TTC549 (cell line): ENCODE data around the gene GALNT17.

Source experiments
- FAIRE-seq: peaks from 2 replicates; lab custom pipeline; 2012; peaks lifted over from hg19 to GRCh38; lab: Jason Lieb, UNC

The GALNT17 gene

DNA sequence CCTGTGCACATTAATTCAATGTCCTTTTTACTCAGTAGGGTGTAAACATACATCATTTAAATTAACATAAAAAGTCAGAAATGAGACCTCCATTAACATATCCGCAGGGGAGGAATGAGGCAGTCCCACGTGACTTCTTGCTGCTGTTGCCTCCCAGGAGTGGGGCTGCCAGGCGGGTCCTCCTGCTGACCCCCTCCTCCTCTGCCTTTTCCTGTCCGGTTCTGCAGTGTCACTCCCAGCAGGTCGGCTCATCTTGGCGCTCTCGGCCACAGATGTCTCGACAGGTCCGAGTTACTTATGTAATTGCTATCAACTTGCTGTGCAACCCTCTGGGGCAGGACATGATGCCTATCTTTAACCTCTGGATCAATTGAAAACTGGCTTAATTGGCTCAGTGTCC lies 329.6 kb downstream of the GALNT17 start:
- FAIRE-seq = no peak

DNA sequence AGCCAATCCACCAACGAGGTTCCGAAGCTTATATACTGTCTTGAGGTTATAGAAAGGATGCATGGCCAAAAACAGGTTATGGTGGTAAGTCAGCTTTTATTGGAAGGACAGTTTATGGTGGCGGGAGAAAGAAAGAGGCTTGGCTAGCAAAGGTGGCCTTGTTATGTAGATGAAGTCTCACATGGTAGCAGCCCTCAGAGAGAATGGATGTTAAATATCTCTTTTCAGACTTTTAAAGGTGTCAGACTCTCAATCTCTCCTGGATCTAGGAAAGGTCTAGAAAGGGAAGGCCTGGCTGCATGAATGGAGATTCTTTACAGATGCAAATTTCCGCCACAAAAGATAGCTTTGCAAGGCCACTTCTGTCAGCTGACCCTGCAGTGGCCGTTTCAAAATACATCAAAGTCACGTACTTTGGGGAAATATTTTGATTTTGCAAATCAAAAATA lies 333.8 kb downstream of the GALNT17 start:
- FAIRE-seq = no peak

DNA sequence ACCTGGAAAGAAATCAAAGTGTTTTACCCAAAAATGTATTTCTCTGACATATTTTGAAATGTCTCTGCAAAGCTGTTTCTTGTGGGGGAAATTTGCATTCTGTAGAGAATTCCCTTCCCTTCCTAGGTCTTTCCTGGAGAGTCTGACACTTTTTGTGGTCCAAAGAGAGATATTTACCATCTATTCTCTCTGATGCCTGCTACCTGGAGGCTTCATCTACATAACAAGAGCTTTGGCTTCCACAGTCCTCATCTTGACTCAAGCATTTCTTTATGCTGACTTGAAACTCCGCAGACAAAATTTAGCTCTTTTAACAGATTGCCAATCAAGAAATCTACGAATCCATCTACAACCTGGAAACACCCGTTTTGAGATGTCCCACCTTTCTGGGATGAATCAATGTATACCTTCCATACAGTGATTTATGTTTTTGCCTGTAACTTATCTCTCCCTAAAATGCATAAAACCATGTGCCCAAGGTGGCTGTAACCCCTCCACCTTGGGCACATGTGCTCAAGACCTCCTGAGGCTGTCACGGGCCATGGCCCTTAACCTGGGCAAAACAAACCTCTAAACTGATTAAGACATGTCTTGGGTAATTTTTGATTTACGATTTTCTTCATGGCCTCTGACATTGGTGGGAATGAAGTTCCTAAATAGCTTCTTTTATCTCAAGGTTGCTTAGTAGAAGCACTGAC lies 334.7 kb downstream of the GALNT17 start:
- FAIRE-seq = no peak

DNA sequence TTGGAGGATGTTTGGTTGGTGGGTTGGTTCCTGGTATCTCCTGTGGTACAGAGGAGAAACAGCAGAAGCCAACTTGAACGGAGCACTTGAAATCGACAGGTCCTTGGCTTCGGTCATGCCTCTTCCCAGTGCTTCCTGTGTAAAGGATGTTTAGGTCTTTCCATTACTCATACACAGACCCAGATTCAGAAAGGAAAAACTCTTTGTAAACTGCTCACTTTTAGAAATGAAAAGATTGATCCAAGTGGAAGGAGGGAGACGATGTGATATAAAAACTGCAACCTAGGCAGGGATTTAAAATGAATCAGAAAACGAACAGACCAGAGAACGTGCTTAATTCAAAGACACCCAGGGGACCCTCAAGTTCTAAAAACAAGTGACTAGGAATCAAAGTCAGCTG lies 338.4 kb downstream of the GALNT17 start:
- FAIRE-seq = no peak

DNA sequence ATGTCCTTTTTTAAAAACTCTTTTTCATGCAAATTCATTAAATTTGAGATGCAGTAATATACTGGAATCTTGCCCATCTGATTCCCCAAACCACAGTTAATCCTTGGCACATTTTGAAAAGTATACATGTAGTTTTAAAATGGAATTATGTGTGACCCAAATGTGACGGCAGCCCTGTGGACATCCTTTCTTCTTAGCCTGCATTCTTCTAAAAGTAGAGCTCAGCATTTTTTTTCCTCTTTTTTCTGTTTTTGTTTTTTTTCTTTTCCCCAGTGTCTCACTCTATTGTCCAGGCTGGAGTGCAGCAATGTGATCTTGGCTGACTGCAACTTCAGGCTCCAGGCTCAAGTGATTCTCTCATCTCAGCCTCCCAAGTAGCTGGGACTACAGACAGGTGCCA lies 338.9 kb downstream of the GALNT17 start:
- no peak for FAIRE-seq

DNA sequence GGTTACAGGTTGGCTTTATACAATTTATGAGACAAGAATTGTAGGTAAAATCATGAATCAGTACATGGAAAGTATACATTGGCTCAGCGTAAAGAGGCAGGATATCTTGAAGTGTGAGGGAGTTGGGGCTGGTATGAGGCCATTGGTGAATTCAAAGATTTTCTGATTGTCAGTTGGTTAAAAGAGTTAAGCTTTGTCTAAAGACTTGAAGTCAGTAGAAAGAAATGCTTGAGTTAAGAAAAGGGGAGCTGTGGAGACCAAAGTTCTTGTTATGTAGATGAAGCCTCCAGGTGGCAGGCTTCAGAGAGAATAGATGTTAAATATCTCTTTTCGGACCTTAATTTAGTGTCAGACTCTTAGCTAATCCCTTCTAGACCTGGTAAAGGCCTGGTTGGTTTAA lies 341.0 kb downstream of the GALNT17 start:
- no peak for FAIRE-seq

DNA sequence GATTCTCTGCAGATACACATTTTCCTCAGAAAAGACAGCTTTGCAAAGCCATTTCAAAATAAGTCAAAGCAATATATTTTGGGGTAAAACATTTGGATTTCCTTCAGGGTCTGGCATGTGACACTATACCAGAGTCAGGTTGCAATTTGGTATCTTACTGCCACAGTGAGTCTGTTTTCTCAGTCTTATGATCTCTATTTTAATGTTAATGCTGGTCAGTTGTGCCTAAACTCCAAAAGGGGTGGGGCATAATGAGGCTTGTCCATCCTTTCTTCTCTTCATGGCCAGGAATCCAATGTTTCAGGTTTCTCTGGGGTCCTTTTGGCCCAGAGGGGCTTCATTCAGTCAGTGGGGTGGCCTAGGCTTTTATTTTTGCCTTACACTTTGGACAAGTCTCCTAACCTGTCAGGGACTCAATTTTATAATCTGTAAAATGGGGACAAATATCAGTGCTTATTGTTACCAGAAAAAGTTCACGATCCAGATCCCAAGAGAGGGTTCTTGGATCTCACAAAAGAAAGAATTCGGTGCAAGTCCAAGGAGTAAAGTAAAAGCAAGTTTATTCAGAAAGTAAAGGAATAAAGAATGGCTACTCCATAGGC lies 341.5 kb downstream of the GALNT17 start:
- FAIRE-seq = no peak

DNA sequence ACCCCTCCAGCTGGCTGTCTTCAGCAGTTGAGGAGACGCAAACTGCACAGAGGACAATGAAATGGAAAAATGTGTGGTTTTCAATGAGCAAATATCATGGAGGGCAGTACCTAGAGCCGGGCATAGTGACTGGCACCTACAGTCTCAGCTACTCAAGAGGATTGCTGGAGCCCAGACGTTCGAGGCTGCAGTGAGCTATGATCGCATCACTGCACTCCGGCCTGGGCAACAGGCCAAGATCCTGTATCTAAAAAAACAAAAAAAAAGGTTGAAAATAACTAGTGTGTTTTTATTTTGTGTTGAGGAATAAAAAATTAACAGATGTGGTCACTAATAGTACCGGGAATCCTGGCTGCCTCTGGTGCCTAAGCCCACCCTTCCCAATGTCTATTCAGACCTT lies 345.5 kb downstream of the GALNT17 start:
- FAIRE-seq = no peak

DNA sequence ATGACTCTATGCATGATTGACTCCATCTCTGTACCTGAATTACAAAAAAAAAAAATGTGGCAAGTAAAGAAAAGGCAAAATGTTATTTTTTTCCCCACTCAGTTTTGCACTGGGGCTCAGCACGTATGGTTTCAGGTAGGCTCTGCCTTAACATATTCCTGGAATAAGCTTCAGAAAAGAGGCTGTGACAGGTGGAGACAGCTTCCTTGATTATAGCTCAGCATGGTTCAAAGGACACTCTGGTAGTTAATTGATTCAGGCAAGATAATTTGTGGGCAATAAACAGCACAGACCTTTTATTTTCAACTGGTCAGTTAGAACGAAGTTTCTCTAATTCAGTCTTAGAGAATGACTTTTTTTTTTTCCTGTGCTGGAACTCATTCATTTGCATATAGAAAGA lies 347.3 kb downstream of the GALNT17 start:
- FAIRE-seq = no peak

DNA sequence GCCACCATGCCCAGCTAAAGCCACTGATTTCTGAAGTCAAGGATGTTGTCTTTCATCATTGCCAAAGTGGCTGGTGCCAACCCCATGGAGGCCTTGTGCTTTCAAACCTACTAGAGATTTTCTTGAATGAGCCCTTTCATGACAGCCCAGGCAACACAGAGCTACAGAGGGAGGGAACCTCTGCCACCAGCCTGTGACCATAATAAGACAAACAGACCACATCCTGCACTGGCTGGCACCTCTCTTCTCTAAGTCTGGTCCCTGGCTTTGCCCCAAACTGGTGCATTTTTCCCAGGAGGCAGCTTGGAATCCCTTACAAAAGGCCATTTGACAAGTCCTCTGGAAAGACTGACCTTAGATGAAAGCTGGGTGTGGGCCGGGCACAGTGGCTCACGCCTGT lies 348.8 kb downstream of the GALNT17 start:
- FAIRE-seq = no peak

DNA sequence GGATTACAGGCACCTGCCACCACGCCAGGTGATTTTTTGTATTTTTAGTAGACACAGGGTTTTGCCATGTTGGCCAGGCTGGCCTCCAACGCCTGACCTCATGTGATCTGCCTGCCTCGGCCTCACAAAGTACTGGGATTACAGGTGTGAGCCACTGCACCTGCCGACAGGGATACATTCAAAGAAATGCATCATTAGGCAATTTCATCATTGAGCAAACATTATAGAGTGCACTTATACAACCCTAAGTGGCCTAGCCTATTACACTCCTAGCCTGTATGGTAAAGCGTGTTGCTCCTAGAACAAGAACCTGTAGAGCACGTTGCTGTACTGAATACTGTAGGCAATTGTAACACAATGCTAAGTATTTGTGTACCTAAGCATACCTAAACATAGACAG lies 350.3 kb downstream of the GALNT17 start:
- FAIRE-seq = no peak

DNA sequence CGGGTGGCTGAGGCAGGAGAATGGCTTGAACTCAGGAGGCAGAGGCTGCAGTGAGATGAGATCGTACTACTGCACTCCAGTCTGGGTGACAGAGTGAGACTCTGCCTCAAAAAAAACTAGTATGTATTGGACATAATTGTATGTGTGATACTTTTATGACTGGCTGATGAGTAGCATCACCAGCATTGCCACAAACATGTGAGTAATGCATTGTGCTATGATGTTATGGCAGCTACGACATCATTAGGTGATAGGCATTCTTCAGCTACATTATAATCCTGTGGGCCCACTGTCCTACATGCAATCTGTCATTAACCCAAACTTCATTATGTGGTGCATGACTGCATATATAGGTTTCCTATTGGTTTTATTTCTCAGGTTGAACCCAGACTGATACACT lies 352.4 kb downstream of the GALNT17 start:
- FAIRE-seq = no peak

DNA sequence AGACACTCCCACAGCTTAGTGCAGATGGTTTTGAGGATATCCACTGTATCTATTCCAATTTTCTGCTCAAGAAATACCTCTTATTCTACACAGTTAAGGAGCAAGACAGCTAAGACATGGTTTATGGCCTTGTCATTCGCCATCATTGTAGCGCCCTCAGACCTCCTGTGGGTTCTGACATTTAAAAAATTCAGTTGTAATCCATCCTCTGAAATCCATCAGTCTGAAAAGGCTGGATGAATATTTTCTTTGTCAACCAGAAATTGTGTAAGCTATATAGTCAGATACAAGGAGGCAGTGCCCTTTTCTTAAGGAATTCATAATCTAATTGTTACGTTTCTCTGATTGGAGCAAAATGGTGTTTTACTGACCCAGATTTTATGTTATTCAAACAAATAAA lies 353.6 kb downstream of the GALNT17 start:
- FAIRE-seq = no peak

DNA sequence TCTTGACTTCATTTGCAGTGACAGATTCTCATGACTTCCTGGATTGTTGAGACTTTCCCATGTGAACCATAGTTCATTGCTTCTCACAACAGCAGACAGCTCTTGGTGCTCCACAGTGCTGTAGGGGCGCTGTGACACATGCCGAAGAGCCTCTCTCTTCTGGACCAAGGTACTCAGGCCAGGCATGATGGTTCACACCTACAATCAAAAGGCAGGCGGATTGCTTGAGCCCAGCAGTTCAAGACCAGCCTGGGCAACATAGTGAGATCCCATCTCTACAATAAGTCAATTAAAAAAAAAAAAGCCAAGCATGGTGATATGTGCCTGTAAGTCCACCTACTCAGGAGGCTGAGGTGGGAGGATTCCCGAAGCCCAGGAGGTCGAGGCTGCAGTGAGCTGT lies 354.5 kb downstream of the GALNT17 start:
- FAIRE-seq = no peak

DNA sequence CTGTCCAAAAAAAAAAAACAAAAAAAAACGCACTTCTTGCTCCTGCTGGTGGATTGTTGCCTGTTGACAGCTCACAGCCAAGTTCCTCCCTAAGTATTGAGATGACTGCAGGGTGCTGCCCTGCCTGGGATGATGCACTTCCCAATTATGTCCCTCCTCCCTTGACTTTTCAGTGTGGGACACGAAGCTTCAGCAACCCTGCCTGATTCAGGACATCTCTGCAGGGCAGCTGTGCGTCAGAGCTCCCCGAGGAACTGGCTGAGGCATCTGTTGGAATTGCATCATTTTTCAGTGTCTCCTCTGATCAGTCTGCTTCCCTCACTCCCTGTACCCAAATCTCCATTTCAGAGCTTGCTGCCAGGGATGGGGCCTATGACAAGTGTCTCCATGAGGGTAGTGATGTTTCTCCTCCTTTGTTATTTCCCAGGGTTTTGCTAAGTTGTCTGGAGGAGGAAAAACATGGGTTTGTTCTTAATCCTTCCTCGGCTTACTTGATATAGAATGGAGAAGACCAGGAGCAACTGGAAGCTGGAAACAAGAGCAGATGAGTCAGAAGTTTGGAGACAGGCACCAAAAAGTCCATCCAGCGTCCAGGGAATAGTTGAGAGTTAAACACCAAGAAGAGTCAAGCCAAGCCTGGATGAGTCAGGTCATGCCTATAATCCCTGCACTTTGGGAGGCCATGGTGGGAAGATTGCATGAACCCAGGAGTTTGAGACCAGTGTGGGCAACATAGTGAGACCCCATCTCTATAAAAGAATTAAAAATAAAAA lies 355.1 kb downstream of the GALNT17 start:
- no peak for FAIRE-seq

DNA sequence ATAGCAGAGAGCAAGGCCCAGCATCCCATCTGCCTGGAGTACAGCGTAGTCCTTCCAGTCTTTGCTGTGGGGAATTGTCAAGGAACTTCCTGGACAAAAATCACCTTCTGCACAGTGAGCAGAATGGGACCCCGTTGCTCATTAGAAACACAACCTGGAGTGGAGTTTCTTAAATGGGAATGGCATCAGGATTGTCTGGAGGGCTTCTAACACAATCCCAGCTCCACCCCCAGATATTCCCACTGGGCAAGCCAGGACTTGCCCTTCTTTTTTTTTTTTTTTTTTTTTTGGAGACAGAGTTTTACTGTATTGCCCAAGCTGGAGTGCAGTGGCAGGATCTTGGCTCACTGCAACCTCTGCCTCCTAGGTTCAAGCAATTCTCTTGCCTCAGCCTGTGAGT lies 356.4 kb downstream of the GALNT17 start:
- FAIRE-seq = no peak

DNA sequence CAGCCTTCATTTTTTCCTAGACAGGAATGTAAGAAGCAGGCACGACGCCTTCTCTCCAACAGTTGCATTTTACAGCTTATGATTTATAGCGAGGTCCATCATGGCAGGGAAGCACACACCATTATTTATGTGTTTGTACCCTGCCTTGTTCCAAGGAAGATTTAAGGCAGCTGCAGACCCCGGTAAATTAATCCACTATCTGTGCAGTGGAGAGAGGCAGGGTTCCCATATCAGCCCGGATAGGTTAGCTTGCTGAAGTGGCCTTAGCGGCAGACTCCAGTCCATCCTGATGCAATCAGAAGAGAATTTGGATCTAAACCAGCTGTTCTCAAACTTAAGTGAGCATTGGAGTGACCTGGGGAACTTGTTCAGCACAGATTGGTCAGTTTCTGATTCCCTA lies 359.4 kb downstream of the GALNT17 start:
- FAIRE-seq = no peak

DNA sequence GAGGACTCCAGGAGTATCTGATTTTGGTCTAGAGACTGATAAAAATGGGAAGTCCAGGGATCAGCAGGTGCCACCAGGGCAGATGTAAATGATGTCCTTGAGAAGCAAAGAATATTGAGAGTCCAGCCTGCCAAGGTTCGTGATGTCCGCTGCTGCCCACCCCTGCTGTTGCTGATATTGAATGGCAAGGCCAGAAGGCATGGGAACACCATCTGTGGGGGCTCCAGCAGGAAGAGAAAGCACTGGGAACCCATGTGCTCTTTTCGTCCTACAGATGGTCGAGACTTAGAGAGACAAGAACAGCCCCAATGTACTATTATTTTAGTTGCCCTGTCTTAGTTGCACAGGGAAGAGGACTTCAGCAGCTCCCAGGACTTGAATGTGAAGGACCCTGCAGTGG lies 363.9 kb downstream of the GALNT17 start:
- no peak for FAIRE-seq

DNA sequence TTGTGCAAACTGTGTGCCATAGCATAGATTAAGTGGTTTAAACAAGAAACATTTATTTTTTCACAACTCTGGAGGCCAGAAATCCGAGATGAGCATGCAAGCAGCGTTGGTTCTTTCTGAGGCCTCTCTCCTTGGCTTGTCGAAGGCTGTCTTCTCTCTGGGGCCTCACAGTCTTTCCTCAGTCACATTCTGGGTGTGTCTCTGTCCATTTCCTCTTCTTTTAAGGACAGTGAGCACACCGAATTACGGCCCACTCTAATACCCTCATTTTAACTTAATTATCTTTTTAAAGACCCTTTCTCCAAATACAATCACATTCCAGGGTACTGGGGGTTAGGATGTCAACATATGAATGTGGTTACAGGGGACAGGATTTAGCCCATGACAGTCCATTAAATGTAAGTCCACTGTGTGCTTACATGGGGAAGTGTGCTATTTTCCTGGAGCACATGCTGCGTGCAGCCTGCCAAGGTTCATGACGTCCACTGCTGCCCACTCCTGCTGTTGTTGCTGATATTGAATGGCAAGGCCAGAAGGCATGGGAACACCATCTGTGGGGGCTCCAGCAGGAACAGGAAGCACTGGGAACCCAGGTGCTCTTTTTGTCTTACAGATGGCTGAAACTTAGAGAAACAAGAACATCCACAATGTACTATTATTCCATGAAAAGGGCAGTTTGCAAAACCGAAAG lies 365.5 kb downstream of the GALNT17 start:
- no peak for FAIRE-seq

DNA sequence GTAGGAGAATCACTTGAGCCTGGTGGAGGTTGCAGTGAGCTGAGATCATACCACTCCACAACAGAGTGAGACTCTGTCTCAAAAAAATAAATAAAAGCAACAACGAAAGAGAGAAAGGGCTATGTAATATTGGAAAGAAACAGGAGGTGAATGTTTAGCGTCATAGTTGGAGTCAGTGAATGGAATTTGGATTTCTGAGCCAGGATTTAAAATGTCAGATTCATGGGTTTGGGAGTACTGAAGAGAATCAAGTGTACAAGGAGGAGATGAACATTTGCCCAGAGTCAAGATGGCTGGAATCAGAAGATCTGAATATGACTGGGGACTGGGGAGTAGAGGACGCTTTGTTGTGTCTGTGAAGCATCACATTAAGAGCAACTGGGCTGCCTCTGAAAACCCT lies 366.4 kb downstream of the GALNT17 start:
- FAIRE-seq = no peak

DNA sequence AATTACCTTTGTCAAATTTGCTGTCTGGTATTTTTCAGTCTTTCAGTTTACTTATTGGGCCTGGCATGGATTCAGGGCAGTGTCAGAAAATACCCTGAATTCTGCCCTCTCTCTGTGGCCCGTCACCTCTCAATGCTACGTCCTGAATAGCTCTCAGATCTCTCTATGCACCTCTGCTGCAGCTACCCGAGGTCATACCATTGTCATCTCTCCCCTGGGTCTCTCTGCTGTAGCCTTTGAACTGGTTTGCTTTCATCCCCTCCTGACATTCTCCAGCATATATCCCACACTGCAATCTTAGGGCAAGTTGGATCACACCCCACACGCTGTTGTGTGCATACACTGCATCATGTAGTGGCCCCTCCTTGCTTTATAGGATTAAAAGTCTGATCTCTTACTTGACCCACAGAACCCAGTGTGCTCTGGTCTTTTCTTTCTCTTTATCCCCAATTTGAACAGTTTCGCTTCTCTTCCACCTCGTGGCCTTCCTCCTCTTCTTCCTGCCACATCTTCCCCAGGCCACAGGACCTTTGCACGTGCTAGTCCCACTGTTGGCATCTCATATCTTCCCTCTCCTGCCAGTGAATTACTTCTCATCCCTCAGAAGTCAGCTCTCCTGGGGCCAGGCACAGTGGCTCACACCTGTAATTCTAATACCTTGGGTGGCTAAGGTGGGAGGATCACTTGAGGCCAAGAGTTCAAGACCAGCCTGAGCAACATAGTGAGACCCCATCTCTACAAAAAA lies 372.9 kb downstream of the GALNT17 start:
- no peak for FAIRE-seq

DNA sequence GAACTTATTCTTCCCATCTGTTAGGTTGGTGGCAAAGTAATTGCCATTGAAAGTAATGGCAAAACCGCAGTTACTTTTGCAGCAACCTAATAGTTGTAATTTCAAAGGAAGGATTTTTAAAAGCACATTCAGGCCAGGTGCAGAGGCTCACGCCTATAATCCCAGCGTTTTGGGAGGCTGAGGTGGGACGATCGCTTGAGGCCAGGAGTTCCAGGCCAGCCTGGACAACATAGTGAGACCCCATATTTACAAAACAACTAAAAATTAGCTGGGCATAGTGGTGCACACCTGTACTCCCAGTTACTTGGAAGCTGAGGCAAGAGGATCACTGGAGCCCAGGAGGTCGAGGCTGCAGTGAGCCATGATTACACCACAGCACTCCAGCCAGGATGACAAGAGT lies 374.9 kb downstream of the GALNT17 start:
- FAIRE-seq = no peak
